ENCODE data around the gene IL17C. TPM values are rescaled to one million over a fixed set of nuclear protein-coding genes. Genes with fewer than 3 reads are reported as not detected.

Gene IL17C
- total RNA-seq, 2 experiments from 2014 or later: 0.20 TPM; not detected in 1

DNA sequence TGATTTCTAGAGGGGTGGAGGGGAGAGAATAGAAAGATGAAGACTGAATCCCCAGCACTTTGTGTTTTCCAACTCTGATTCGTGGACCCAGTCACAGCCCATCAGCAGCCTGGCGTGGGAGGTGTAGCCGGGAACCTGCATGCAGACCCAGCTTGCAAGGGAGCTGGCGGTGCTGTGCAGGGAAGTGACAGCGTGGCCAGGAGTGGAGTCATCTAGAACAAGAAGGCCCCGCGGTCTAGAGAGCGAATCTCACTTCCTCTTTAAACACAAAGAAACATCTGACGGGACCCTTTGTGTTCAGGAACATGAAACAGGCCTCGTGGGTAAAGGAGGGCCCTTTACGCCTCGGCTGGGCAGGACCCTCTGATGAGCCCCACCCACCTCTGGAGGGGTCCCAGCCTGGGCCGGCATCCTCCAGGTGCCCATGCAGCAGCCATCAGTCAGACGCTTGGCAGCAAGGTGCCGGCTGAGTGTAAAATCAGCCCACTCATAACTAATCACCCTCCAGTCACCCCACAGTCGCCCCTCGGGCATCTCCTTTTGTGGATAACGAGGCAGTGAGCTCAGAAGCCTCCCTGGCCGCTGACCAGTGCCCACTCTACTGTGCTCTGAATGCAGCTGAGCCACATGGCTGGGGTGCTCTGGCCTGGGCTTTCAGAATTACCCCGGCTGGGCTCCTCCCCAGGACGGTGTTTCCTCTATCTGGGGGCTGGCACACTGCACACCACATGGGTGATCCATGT lies 43.5 kb downstream of the IL17C start:
- ChIA-PET CTCF (interaction anchor here (0.8 to 1.2 kb wide), 3 partner anchors 9 to 22 kb away, joined by 3 to 4 read pairs (median 3); no protein-coding TSS in a partner anchor), POLR2A (interaction anchor here (0.6 kb wide), 1 partner anchor 15 kb away, joined by 3 read pairs; no protein-coding TSS in a partner anchor)
- Mint-ChIP-seq H3K4me3 (peak overlapping the region; percentile 59), H3K9me3 (no peaks in the 10 kb centered on the region), H3K27me3 (no peaks in the 10 kb centered on the region), H3K4me1 (peaks cover 39% of the 10 kb centered on the region), H3K27ac (peak overlapping the region; percentile 96), H3K36me3 (ENCODE audit: low read depth) (peaks cover 26% of the 10 kb centered on the region)
- DNase-seq: peak; percentile 76

DNA sequence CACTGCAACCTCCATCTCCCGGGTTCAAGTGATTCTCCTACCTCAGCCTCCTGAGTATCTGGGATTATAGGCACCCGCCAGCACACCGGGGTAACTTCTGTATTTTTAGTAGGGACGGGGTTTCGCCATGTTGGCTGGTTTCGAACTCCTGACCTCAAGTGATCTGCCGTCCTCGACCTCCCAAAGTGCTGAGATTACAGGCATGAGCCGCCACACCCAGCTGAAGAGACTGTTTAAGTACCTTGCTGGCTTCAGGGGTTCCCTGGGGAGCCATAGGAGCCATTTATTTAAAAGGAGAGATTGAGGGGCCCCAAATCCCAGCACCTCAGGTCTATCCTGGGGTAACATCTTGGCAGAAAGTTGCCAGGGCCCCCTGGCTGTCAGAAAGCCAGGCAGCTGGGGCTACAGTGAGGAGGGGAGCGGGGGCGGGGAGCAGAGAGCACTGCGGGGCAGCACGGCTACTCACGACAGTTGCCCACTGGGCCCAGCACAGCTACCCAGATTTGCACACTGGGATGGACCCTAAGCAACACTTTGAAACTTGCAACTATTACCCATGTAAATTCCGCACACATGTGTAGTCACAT lies 46.3 kb downstream of the IL17C start:
- ChIA-PET POLR2A (no interaction called here), CTCF (interaction anchor here (0.6 to 1.6 kb wide), 5 partner anchors 10 to 51 kb away, joined by 3 to 4 read pairs (median 3); partner anchors contain the start of gene MVD)
- DNase-seq: no peak
- H3K27ac Mint-ChIP-seq: peak overlapping the region; percentile 69
- H3K27me3 Mint-ChIP-seq: no peaks in the 10 kb centered on the region
- peaks cover 63% of the 10 kb centered on the region for H3K4me1 Mint-ChIP-seq
- H3K36me3 Mint-ChIP-seq (ENCODE audit: low read depth): peaks cover 26% of the 10 kb centered on the region
- H3K9me3 Mint-ChIP-seq: no peaks in the 10 kb centered on the region
- H3K4me3 Mint-ChIP-seq: peak overlapping the region; percentile 79

DNA sequence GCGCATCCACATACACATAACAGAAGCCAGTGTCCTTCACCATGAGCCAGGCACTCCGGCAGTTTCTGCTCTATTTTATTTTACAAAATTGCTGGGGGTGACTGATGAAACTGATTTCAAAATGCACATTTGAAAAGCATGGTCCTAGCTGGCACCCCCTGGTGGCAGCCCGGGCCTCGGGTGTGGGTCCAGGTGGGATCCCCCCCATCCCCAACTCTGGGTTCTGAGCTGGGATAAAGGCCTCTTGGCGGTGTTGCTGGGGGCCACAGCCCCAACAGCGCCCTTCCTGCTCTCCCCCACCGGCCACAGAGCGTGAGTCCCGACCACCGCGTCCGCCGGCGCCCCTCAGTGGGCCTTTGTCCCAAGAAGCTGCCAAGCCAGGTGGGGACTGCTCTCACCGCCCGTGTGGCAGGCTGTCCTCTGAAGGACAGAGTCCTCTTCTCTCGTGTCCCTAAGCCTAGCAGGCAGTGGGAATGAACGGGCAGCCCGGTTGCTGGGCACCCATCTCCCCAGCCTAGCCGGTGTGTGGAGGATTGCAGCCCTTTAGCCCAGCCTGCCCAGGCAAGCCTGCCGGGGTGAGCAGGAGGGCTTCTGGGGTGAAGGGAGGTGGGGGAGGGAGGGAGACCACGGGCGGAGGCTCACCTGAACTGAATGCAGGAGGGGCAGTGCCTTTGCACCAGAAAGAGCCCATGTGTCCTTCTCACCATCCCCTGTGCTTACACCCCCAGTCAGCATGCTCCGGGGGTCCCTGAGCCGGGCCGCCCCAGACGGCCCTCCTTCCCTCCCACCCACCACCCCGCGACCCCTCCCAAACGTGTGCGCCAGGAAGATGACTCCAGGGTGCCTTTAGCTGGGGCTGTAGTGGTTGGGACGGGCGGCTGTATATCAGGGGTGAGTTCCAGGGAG lies 47.0 kb downstream of the IL17C start:
- H3K36me3 Mint-ChIP-seq (ENCODE audit: low read depth): peaks cover 24% of the 10 kb centered on the region
- H3K4me1 Mint-ChIP-seq: peaks cover 71% of the 10 kb centered on the region
- ChIA-PET CTCF (interaction anchor here (0.6 to 1.6 kb wide), 8 partner anchors 9 to 52 kb away, joined by 3 to 4 read pairs (median 3); partner anchors contain the start of gene MVD), POLR2A (no interaction called here)
- H3K27ac Mint-ChIP-seq: peak overlapping the region; percentile 71
- H3K4me3 Mint-ChIP-seq: peak overlapping the region; percentile 79
- H3K27me3 Mint-ChIP-seq: no peaks in the 10 kb centered on the region
- peak; percentile 66 for DNase-seq
- no peaks in the 10 kb centered on the region for H3K9me3 Mint-ChIP-seq

DNA sequence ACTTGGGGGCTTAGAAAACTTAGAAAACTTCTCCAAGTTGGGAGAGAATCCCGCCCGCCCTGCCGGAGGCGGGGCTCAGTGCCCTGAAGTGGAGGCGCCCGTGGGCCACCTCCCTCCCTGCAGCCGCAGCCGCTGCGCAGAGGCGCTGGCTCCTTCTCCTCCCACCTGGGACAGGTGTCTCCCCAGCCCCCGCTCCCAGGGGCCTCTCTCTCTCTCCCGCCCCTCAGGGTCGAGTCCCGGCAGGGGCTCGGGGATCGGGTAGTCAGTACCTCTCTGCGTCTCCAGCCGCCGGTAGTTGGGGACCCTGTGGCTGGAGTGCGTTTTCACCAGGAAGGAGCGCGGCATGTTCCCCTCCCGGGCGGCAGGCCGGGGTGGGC lies 47.7 kb downstream of the IL17C start:
- Mint-ChIP-seq H3K4me1 (peaks cover 73% of the 10 kb centered on the region), H3K27ac (peak overlapping the region; percentile 71), H3K4me3 (peak overlapping the region; percentile 79), H3K9me3 (no peaks in the 10 kb centered on the region), H3K27me3 (no peaks in the 10 kb centered on the region), H3K36me3 (ENCODE audit: low read depth) (peaks cover 22% of the 10 kb centered on the region)
- ChIA-PET CTCF (interaction anchor here (0.9 to 1.3 kb wide), 2 partner anchors 10 to 19 kb away, joined by 3 read pairs; no protein-coding TSS in a partner anchor), POLR2A (no interaction called here)
- DNase-seq: peak; percentile 44

DNA sequence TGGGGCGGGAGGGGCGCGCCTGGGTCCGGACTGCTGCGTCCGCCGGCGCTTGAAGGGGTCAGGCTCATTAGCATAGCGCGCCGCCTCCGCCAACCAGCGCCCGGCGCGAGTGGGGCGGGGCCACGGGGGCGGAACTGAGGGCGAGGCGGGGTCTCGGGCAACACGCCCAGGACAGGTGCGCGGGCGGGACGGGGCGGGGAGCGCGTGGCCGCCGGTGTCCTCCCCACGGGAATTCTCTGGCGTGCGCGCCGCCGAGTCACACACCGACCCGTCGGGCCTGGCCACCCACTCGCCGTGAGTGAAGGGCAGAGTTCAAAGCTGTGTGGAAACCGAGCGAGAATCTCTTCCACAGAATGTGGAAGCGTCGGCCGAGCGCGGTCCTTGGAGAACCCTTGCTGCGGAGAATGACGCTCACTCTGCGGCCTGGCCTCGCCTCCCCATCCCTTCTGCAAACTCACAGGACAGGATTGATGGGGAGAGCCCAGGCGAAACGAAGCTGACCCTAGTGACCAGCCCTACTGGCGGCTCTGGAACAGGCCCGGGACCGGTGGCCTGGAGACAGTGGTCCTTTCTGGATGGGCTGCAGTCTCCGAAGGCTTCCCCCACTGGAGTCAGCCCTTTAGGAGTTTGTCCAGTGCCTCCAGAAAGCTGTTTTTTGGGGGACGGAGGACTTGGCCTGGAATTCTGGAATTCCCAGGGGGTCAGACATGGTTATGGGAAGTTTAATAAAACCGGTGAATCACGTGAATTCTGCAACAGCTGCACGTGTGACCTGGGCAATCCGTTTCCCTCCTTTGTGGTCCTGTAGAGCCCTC lies 48.3 kb downstream of the IL17C start, which contains the start of gene SNAI3:
Gene SNAI3 (minus strand): TSS at position 69 of the 815 bp plus-strand sequence. CDS start 101 bp downstream, outside the sequence.
- Mint-ChIP-seq H3K27me3 (no peaks in the 10 kb centered on the region), H3K4me1 (peaks cover 73% of the 10 kb centered on the region), H3K27ac (peak within 1 kb of the TSS; percentile 71), H3K4me3 (peak within 1 kb of the TSS; percentile 79), H3K9me3 (no peaks in the 10 kb centered on the region), H3K36me3 (ENCODE audit: low read depth) (peaks cover 16% of the 10 kb centered on the region)
- peak; percentile 89 for DNase-seq
- ChIA-PET POLR2A (interaction anchor here (1.5 kb wide), 1 partner anchor 14 kb away, joined by 5 read pairs; no protein-coding TSS in a partner anchor), CTCF (interaction anchor here (0.6 to 1.3 kb wide), 4 partner anchors 14 to 58 kb away, joined by 3 to 4 read pairs (median 3); no protein-coding TSS in a partner anchor)

DNA sequence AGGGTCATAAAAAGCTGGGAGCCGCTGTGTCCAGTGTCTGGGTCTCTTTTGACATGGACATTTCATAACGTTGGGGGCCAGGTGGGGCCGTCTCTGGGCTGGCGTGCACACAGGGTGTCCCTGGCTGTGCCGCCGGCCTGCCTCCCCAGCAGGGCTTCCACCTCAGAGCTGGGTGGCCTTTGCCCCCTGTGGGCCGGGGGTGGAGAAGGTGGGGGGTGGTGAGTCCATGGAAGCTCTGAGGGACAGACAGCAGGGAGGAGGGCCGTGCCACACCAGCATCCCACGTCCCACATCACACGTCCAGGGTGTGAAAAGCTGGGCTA lies 48.8 kb downstream of the IL17C start:
- peaks cover 73% of the 10 kb centered on the region for H3K4me1 Mint-ChIP-seq

DNA sequence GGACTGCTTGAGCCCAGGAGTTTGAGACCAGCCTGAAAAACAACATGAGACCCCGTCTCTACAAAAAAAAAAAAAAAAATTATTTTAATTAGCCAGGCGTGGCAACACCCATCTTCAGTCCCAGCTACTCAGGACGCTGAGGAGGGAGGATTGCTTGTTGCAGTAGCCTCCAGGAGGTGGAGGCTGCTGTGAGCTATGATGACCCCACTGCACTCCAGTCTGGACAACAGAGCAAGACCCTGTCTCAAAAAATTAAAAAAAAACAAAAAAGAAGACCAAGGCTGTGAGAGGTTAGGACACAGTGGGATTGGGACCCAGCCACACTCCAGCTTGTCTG lies 49.3 kb downstream of the IL17C start:
- peaks cover 74% of the 10 kb centered on the region for H3K4me1 Mint-ChIP-seq
- H3K27me3 Mint-ChIP-seq: no peaks in the 10 kb centered on the region
- H3K27ac Mint-ChIP-seq: peak overlapping the region; percentile 31
- DNase-seq: no peak
- no peak overlapping the region for H3K4me3 Mint-ChIP-seq
- POLR2A ChIA-PET: interaction anchor here (1.5 kb wide), 1 partner anchor 13 kb away, joined by 5 read pairs; no protein-coding TSS in a partner anchor
- peaks cover 13% of the 10 kb centered on the region for H3K36me3 Mint-ChIP-seq (ENCODE audit: low read depth)
- CTCF ChIA-PET: interaction anchor here (0.6 to 1.6 kb wide), 6 partner anchors 14 to 553 kb away, joined by 3 to 11 read pairs (median 3); no protein-coding TSS in a partner anchor
- no peaks in the 10 kb centered on the region for H3K9me3 Mint-ChIP-seq

More for the DNA sequence above, 48.8 kb downstream of the IL17C start:
- H3K4me3 Mint-ChIP-seq: peak overlapping the region; percentile 79
- H3K9me3 Mint-ChIP-seq: no peaks in the 10 kb centered on the region
- H3K27me3 Mint-ChIP-seq: no peaks in the 10 kb centered on the region
- DNase-seq: no peak
- POLR2A ChIA-PET: interaction anchor here (1.5 kb wide), 1 partner anchor 13 kb away, joined by 5 read pairs; no protein-coding TSS in a partner anchor
- CTCF ChIA-PET: interaction anchor here (0.6 to 1.6 kb wide), 6 partner anchors 13 to 58 kb away, joined by 3 to 11 read pairs (median 3); no protein-coding TSS in a partner anchor
- peaks cover 15% of the 10 kb centered on the region for H3K36me3 Mint-ChIP-seq (ENCODE audit: low read depth)
- H3K27ac Mint-ChIP-seq: no peak overlapping the region

DNA sequence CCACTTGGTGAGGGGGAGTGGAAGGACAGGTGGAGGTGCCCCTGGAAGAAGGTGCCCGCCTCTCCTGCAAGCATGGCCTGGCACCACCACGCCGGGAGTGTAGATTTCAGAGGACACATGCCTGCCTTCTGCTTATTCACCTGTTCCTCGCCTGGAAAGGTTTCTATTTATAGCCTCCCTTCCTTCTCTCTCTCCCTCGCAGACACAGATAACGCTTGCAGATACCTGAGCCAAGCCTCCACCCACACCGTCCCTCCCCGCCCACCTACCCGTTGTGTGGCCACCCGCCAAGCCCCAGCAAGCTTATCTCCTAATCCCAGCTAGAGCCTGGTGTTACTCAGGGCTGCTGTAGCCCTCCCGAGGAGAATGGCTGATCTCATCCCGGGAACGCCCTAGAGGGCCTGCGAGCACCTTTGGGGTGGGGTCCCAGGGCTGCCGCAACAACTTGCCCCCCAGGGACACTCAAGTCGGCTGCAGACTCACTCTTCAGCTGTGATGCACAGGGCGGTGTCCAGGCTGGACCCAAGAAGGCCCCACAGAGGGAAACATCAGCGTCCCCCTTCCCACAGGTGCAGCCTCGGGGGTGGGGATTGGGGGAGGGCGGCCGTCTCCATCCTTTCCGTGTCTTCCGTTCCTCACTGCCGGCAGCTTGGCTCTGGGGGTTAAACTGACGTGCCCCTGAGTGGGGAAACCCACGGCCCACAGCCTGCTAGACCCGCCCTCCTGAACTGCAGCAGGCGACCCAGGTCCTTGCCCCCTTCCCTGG lies 49.8 kb downstream of the IL17C start:
- peaks cover 13% of the 10 kb centered on the region for H3K36me3 Mint-ChIP-seq (ENCODE audit: low read depth)
- no peaks in the 10 kb centered on the region for H3K27me3 Mint-ChIP-seq
- H3K9me3 Mint-ChIP-seq: no peaks in the 10 kb centered on the region
- peak overlapping the region; percentile 31 for H3K27ac Mint-ChIP-seq
- H3K4me3 Mint-ChIP-seq: no peak overlapping the region
- POLR2A ChIA-PET: interaction anchor here (1.5 kb wide), 1 partner anchor 12 kb away, joined by 5 read pairs; no protein-coding TSS in a partner anchor
- DNase-seq: no peak
- CTCF ChIA-PET: interaction anchor here (0.6 to 1.6 kb wide), 4 partner anchors 13 to 553 kb away, joined by 3 to 11 read pairs (median 3); no protein-coding TSS in a partner anchor
- H3K4me1 Mint-ChIP-seq: peaks cover 77% of the 10 kb centered on the region

Other genes starting within 250 kb of the IL17C start
- 10 to 100 TPM; 12.7 to 13.8 TPM for gene ZFPM1, start 185.3 kb upstream of the IL17C start, total RNA-seq
- 10 to 100 TPM; 77.1 to 87.0 TPM for gene ZC3H18, start 68.2 kb upstream of the IL17C start, total RNA-seq
- 100 to 1,000 TPM; 486 to 586 TPM for gene CYBA, start 12.5 kb downstream of the IL17C start, total RNA-seq
- gene MVD, start 24.5 kb downstream of the IL17C start, total RNA-seq: 10 to 100 TPM; 65.3 to 72.3 TPM
- 10 to 100 TPM; 21.0 to 24.2 TPM for gene SNAI3, start 47.9 kb downstream of the IL17C start, total RNA-seq
- 100 to 1,000 TPM; 214 to 234 TPM for gene RNF166, start 67.8 kb downstream of the IL17C start, total RNA-seq
- gene CTU2, start 67.9 kb downstream of the IL17C start, total RNA-seq: 10 to 100 TPM; 20.5 to 27.2 TPM
- gene PIEZO1, start 146.6 kb downstream of the IL17C start, total RNA-seq: 100 to 1,000 TPM; 239 to 303 TPM
- 100 to 1,000 TPM; 113 to 119 TPM for gene CDT1, start 165.2 kb downstream of the IL17C start, total RNA-seq
- gene APRT, start 173.4 kb downstream of the IL17C start, total RNA-seq: 100 to 1,000 TPM in 1 of 2 experiments, 10 to 100 TPM in 1; 86.2 to 112 TPM
- gene GALNS, start 218.4 kb downstream of the IL17C start, total RNA-seq: 10 to 100 TPM; 29.4 to 35.7 TPM
- 10 to 100 TPM; 47.7 to 55.7 TPM for gene TRAPPC2L, start 218.6 kb downstream of the IL17C start, total RNA-seq
- not detected for gene PABPN1L, start 228.1 kb downstream of the IL17C start, total RNA-seq

Data from activated CD4-positive, alpha-beta T cell treated with anti-CD3 and anti-CD28 coated beads, Interleukin-2, amount 10 ng/mL, durations not matched to agents 7 days and 5 days (primary cell).